IMR-90 (cell line): ENCODE measurements around the gene MBD2. TPM values are rescaled to one million over a fixed set of nuclear protein-coding genes. Genes with fewer than 3 reads are reported as not detected.
A peak's percentile ranks its signal among the peaks of the same experiment; 100 is the strongest.

Experiments used
- ATAC-seq: fragments of 200-7000 bp; cut with Tn5 transposase; 2 replicates; pipeline ENCODE4 v1.9.1; 2020; ENCODE audit warnings: low read depth, mild to moderate bottlenecking, moderate library complexity
- BruUV-seq: library from RNA; stranded (reverse); fragments of 400-500 nt; replicated peaks from 2 replicates; lab custom pipeline; 2021; lab: Mats Ljungman, UMichigan
- CTCF ChIA-PET: fragments of 300-600 bp; formaldehyde crosslinking; extraction: SDS; loops from one replicate; lab custom pipeline; 2021; ENCODE audit warnings: antibody characterized with exemption; lab: Yijun Ruan, JAX
- POLR2A ChIA-PET: fragments of 300-600 bp; sonication (Branson Sonifier 250); formaldehyde crosslinking; loops from one replicate; lab custom pipeline; 2022; ENCODE audit warnings: antibody characterized with exemption; ENCODE audit not compliant: unreplicated experiment; lab: Charles Lee
- DNase-seq: peaks from one replicate; pipeline ENCODE4 v3.0.0; 2013
- H2AFZ ChIP-seq: replicated peaks from 2 replicates; pipeline ENCODE3; 2013; ENCODE audit warnings: low read length, mild to moderate bottlenecking; ENCODE audit not compliant: poor library complexity
- H2AK5ac ChIP-seq: 2 replicates; pipeline ENCODE4 v1.6.1; 2013; ENCODE audit warnings: low read depth, low read length, inconsistent platforms
- H2AK9ac ChIP-seq: replicated peaks from 2 replicates; pipeline ENCODE3; 2013; ENCODE audit warnings: mild to moderate bottlenecking, low read depth, low read length, moderate library complexity; ENCODE audit not compliant: poor library complexity
- H2BK120ac ChIP-seq: 2 replicates; pipeline ENCODE4 v1.6.1; 2013; ENCODE audit warnings: low read depth, low read length, inconsistent platforms
- H2BK15ac ChIP-seq: 3 replicates; pipeline ENCODE4 v1.6.1; 2013; ENCODE audit warnings: low read depth, low read length, inconsistent platforms
- H2BK20ac ChIP-seq: 2 replicates; pipeline ENCODE4 v1.6.1; 2013; ENCODE audit warnings: low read depth, mild to moderate bottlenecking, inconsistent platforms, low read length, moderate library complexity
- H2BK5ac ChIP-seq: 2 replicates; pipeline ENCODE4 v1.6.1; 2013; ENCODE audit warnings: mild to moderate bottlenecking, low read depth, low read length, inconsistent platforms; ENCODE audit not compliant: poor library complexity, severe bottlenecking
- H3K14ac ChIP-seq: replicated peaks from 2 replicates; pipeline ENCODE4 v1.6.1; 2013; ENCODE audit warnings: low read depth, low read length, inconsistent platforms
- H3K18ac ChIP-seq: 2 replicates; pipeline ENCODE4 v1.6.1; 2013; ENCODE audit warnings: low read depth, low read length, control low read depth
- H3K23ac ChIP-seq: 2 replicates; pipeline ENCODE4 v1.6.1; 2013; ENCODE audit warnings: low read depth, low read length, inconsistent platforms
- H3K27ac ChIP-seq: 2 replicates; pipeline ENCODE4 v1.5.1; 2013; ENCODE audit warnings: mild to moderate bottlenecking, control low read depth, low read length; ENCODE audit not compliant: insufficient read depth
- H3K27me3 ChIP-seq: 2 replicates; pipeline ENCODE4 v1.6.1; 2013; ENCODE audit warnings: low read length; ENCODE audit not compliant: control insufficient read depth, insufficient read depth
- H3K36me3 ChIP-seq: 2 replicates; pipeline ENCODE4 v1.6.1; 2013; ENCODE audit warnings: low read length, mixed read lengths; ENCODE audit not compliant: control insufficient read depth, insufficient read depth
- H3K4ac ChIP-seq: 2 replicates; pipeline ENCODE4 v1.6.1; 2013; ENCODE audit warnings: low read depth, low read length, inconsistent platforms
- H3K4me1 ChIP-seq: 2 replicates; pipeline ENCODE4 v1.6.1; 2013; ENCODE audit warnings: low read length, mixed read lengths; ENCODE audit not compliant: control insufficient read depth, insufficient read depth
- H3K4me2 ChIP-seq: 2 replicates; pipeline ENCODE4 v1.6.1; 2013; ENCODE audit warnings: low read depth, mild to moderate bottlenecking, control low read depth, low read length, moderate library complexity
- H3K4me3 ChIP-seq: 2 replicates; pipeline ENCODE4 v1.5.1; 2013; ENCODE audit warnings: low read depth, mild to moderate bottlenecking, control low read depth, low read length, moderate library complexity; ENCODE audit not compliant: insufficient read depth
- H3K56ac ChIP-seq: 2 replicates; pipeline ENCODE4 v1.6.1; 2013; ENCODE audit warnings: low read length, inconsistent platforms; ENCODE audit not compliant: insufficient read depth; ENCODE audit errors: extremely low read depth
- H3K79me1 ChIP-seq, 2 experiments: 2 replicates each; pipeline ENCODE4 v1.6.1; 2013; ENCODE audit warnings: low read length in 2 of 2, inconsistent platforms in 1 of 2, low read depth in 1 of 2
- H3K9ac ChIP-seq: 2 replicates; pipeline ENCODE4 v1.6.1; 2013; ENCODE audit warnings: low read depth, low read length, control low read depth
- H3K9me1 ChIP-seq: 2 replicates; pipeline ENCODE4 v1.6.1; 2013; ENCODE audit warnings: low read length, inconsistent platforms; ENCODE audit not compliant: insufficient read depth
- H3K9me3 ChIP-seq: 2 replicates; pipeline ENCODE4 v1.6.1; 2013; ENCODE audit warnings: low read length; ENCODE audit not compliant: control insufficient read depth, insufficient read depth
- H4K20me1 ChIP-seq: 2 replicates; pipeline ENCODE4 v1.6.1; 2013; ENCODE audit warnings: low read length, inconsistent platforms; ENCODE audit not compliant: insufficient read depth
- H4K5ac ChIP-seq: 2 replicates; pipeline ENCODE4 v1.6.1; 2013; ENCODE audit warnings: mild to moderate bottlenecking, low read depth, low read length, control low read depth
- H4K8ac ChIP-seq, 2 experiments: 2 replicates each; pipeline ENCODE4 v1.6.1; 2013; ENCODE audit warnings: low read depth in 2 of 2, low read length in 2 of 2, control low read depth in 1 of 2, inconsistent platforms in 1 of 2
- H4K91ac ChIP-seq: 2 replicates; pipeline ENCODE4 v1.6.1; 2013; ENCODE audit warnings: low read depth, low read length, inconsistent platforms; ENCODE audit not compliant: insufficient read depth
- BHLHE40 ChIP-seq: fragments of 150-350 bp; IDR thresholded peaks from 2 replicates; pipeline ENCODE4 v1.6.1; 2016; ENCODE audit warnings: mild to moderate bottlenecking, low read depth, low read length
- CHD1 ChIP-seq: IDR thresholded peaks from 2 replicates; pipeline ENCODE4 v1.6.1; 2012; ENCODE audit warnings: low read depth, low read length, improper control_type of control experiment
- CTCF ChIP-seq: conservative IDR thresholded peaks from 2 replicates; pipeline ENCODE4 v1.5.1; 2012; ENCODE audit warnings: mild to moderate bottlenecking, low read depth, low read length, improper control_type of control experiment
- FOS ChIP-seq: fragments of 150-350 bp; IDR thresholded peaks from 2 replicates; pipeline ENCODE4 v1.6.1; 2016; ENCODE audit warnings: low read depth, low read length
- MAFK ChIP-seq: IDR thresholded peaks from 2 replicates; pipeline ENCODE4 v1.6.1; 2012; ENCODE audit warnings: low read depth, low read length, improper control_type of control experiment
- MAZ ChIP-seq: IDR thresholded peaks from 2 replicates; pipeline ENCODE4 v1.6.1; 2012; ENCODE audit warnings: low read depth, mild to moderate bottlenecking, low read length, improper control_type of control experiment, moderate library complexity, borderline replicate concordance
- MXI1 ChIP-seq: IDR thresholded peaks from 2 replicates; pipeline ENCODE4 v1.6.1; 2012; ENCODE audit warnings: low read depth, mild to moderate bottlenecking, low read length, moderate library complexity, borderline replicate concordance
- NFE2L2 ChIP-seq: fragments of 150-350 bp; IDR thresholded peaks from 2 replicates; pipeline ENCODE4 v1.6.1; 2016; ENCODE audit warnings: low read depth, mild to moderate bottlenecking, low read length
- RAD21 ChIP-seq: IDR thresholded peaks from 2 replicates; pipeline ENCODE4 v1.6.1; 2012; ENCODE audit warnings: low read length, improper control_type of control experiment
- RCOR1 ChIP-seq: IDR thresholded peaks from 2 replicates; pipeline ENCODE4 v1.6.1; 2012; ENCODE audit warnings: mild to moderate bottlenecking, low read length, improper control_type of control experiment; ENCODE audit not compliant: insufficient replicate concordance
- RFX5 ChIP-seq: IDR thresholded peaks from 2 replicates; pipeline ENCODE4 v1.8.0; 2012; ENCODE audit warnings: low read depth, mild to moderate bottlenecking, low read length, moderate library complexity
- SMC3 ChIP-seq: fragments of 150-350 bp; IDR thresholded peaks from 2 replicates; pipeline ENCODE4 v1.6.1; 2016; ENCODE audit warnings: low read depth, mild to moderate bottlenecking, antibody characterized with exemption, low read length, moderate library complexity
- WGBS, 2 experiments: methylation state at CpG; one replicate each; pipeline versions ENCODE4 v1.1.5 to v1.1.7; 2013; ENCODE audit warnings: missing lambda C conversion rate in 2 of 2; ENCODE audit not compliant: insufficient read length in 1 of 2; ENCODE audit errors: extremely low coverage in 2 of 2; 5-methylcytosine and 5-hydroxymethylcytosine counted together
- dilution Hi-C: fragments of 300-500 bp; cut with HindIII; formaldehyde crosslinking; loops from one replicate; pipeline ENCODE4 v1.14.3; 2018; ENCODE audit warnings: low sequenced_read_pairs; ENCODE audit not compliant: unreplicated experiment
- in situ Hi-C: fragments of 300-500 bp; cut with MboI; formaldehyde crosslinking; loops from 3 replicates; pipeline ENCODE4 v1.14.3; 2019; ENCODE audit warnings: low sequenced_read_pairs, inconsistent platforms, mixed read lengths
- intact Hi-C: fragments of 100-400 bp; cut with micrococcal nuclease; formaldehyde crosslinking; loops from 2 replicates; pipeline ENCODE4 v1.10.0; 2022
- polyA plus RNA-seq, 3 experiments: library from polyadenylated mRNA; depleted of rRNA; stranded (reverse); fragments of >200 nt; gene quantifications; 2 replicates each; pipeline ENCODE4 v1.2.3, GENCODE V29; 2012; ENCODE audit warnings: low replicate concordance in 1 of 3
- total RNA-seq: library from RNA; depleted of rRNA; stranded (reverse); fragments of >200 nt; gene quantifications from 2 replicates; pipeline ENCODE4 v1.2.3, GENCODE V29; 2012

MBD2 gene
- total and polyA plus RNA-seq, 2 of the 4 experiments (the other 2 are of a cell fraction): 9.7 to 29.5 TPM

- TF ChIP-seq CTCF (no peak), RCOR1 (no peak), MAFK (no peak), MXI1 (no peak), RFX5 (no peak)
These were observed 59.0 kb downstream of the MBD2 start (continued) for GRCh38 chr18:54165450-54165849.

- Histone ChIP-seq H3K9me3 (no peaks in the 10 kb centered on the region), H4K5ac (no peak overlapping the region), H3K4me1 (peaks cover 7% of the 10 kb centered on the region), H3K56ac (no peak overlapping the region), H2BK15ac (no peak overlapping the region), H3K27ac (no peak overlapping the region), H3K4me2 (no peak overlapping the region; the same call in 1 of the 2 replicates), H3K79me1 (peaks cover 15 to 37% of the 10 kb centered on the region in 2 experiments), H4K20me1 (no peaks in the 10 kb centered on the region), H3K14ac (no peak overlapping the region), H3K4me3 (no peak overlapping the region), H3K36me3 (peaks cover 27% of the 10 kb centered on the region), H4K8ac (no peak overlapping the region), H3K23ac (no peak overlapping the region), H3K4ac (peak overlapping the region; percentile 7; the same call in 1 of the 2 replicates), H2BK120ac (no peak overlapping the region), H2AK9ac (no peak overlapping the region), H2AK5ac (no peak overlapping the region), H4K91ac (no peak overlapping the region), H2BK20ac (no peak overlapping the region), H3K9me1 (peaks cover 6% of the 10 kb centered on the region; the same call in 1 of the 2 replicates), H3K9ac (no peak overlapping the region), H3K18ac (no peak overlapping the region; the same call in 1 of the 2 replicates), H3K27me3 (no peaks in the 10 kb centered on the region), H2AFZ (no peak overlapping the region), H2BK5ac (peak overlapping the region; percentile 2)
- WGBS, 2 experiments: no CpG with 5 or more reads among the region's 1 CpG
- intact Hi-C loops: loop anchor here (5.0 kb wide), 1 partner anchor 59 kb away; the partner anchor contains the start of gene MBD2
- ChIA-PET POLR2A (no interaction called here), CTCF (no interaction called here)
- BruUV-seq: no TSS peak
- dilution Hi-C loops: no loop called here
- peak; percentile 38; the same call in 1 of the 2 replicates for ATAC-seq
- in situ Hi-C loops: no loop called here
- DNase-seq: peak; percentile 13
- TF ChIP-seq RAD21 (no peak), RCOR1 (no peak), FOS (no peak), RFX5 (no peak), BHLHE40 (no peak), MAZ (no peak), CHD1 (no peak), CTCF (no peak), NFE2L2 (no peak), MXI1 (no peak), SMC3 (no peak)
These were observed 61.0 kb downstream of the MBD2 start for GRCh38 chr18:54163453-54163852.
